MM.1S (cell line): Measurements from ENCODE around the gene LRRC56.

Source experiments
- CTCF ChIP-seq: fragments of 300-600 bp; sonication (generic); IDR thresholded peaks from 2 replicates; pipeline ENCODE4 v1.5.1; 2016; ENCODE audit warnings: antibody characterized with exemption, low read length, mixed read lengths
- EZH2 ChIP-seq: fragments of 300-600 bp; sonication (generic); optimal IDR thresholded peaks from 2 replicates; pipeline ENCODE3; 2017; ENCODE audit warnings: low read depth, mild to moderate bottlenecking, antibody characterized with exemption, low read length, mixed read lengths
- EZH2phosphoT487 ChIP-seq: fragments of 300-600 bp; sonication (generic); IDR thresholded peaks from 2 replicates; pipeline ENCODE4 v1.6.1; 2018; ENCODE audit warnings: antibody characterized with exemption, low read length

GRCh38 chr11:555227-555779 is 18.0 kb downstream of the LRRC56 start:
- no peak for TF ChIP-seq CTCF
- no peak for TF ChIP-seq EZH2phosphoT487
- TF ChIP-seq EZH2: no peak
